ENCODE data around the gene EHD1. TPM values are rescaled to one million over a fixed set of nuclear protein-coding genes. Genes with fewer than 3 reads are reported as not detected.

EHD1 gene
- total RNA-seq, 1 donor from 2014 or later, result 111 TPM

- Mint-ChIP-seq H3K27me3 (ENCODE audit: low read depth) (no peaks in the 10 kb centered on the region), H3K36me3 (ENCODE audit: low read depth) (peaks cover 2% of the 10 kb centered on the region), H3K27ac (ENCODE audit: unreplicated experiment) (peak overlapping the region; percentile 95), H3K4me3 (ENCODE audit: unreplicated experiment) (peak overlapping the region; percentile 87), H3K9me3 (ENCODE audit: low read depth) (no peaks in the 10 kb centered on the region), H3K4me1 (ENCODE audit: low read depth) (peaks cover 21% of the 10 kb centered on the region)
- no peak for DNase-seq (ENCODE audit: low spot score)
- peak; percentile 66 for TF ChIP-seq CTCF (IDR thresholded peaks at IDR 0.05)
Observed at GRCh38 chr11:64918017-64918416, 39.6 kb upstream of the EHD1 start.

GRCh38 chr11:64917663-64917995, 39.2 kb upstream of the EHD1 start:
- Mint-ChIP-seq H3K4me1 (ENCODE audit: low read depth) (peaks cover 21% of the 10 kb centered on the region), H3K9me3 (ENCODE audit: low read depth) (no peaks in the 10 kb centered on the region), H3K36me3 (ENCODE audit: low read depth) (peaks cover 2% of the 10 kb centered on the region), H3K27ac (ENCODE audit: unreplicated experiment) (peak overlapping the region; percentile 95), H3K27me3 (ENCODE audit: low read depth) (no peaks in the 10 kb centered on the region), H3K4me3 (ENCODE audit: unreplicated experiment) (peak overlapping the region; percentile 87)
- no peak for DNase-seq (ENCODE audit: low spot score)
- no peak for TF ChIP-seq CTCF (IDR thresholded peaks at IDR 0.05)

DNA sequence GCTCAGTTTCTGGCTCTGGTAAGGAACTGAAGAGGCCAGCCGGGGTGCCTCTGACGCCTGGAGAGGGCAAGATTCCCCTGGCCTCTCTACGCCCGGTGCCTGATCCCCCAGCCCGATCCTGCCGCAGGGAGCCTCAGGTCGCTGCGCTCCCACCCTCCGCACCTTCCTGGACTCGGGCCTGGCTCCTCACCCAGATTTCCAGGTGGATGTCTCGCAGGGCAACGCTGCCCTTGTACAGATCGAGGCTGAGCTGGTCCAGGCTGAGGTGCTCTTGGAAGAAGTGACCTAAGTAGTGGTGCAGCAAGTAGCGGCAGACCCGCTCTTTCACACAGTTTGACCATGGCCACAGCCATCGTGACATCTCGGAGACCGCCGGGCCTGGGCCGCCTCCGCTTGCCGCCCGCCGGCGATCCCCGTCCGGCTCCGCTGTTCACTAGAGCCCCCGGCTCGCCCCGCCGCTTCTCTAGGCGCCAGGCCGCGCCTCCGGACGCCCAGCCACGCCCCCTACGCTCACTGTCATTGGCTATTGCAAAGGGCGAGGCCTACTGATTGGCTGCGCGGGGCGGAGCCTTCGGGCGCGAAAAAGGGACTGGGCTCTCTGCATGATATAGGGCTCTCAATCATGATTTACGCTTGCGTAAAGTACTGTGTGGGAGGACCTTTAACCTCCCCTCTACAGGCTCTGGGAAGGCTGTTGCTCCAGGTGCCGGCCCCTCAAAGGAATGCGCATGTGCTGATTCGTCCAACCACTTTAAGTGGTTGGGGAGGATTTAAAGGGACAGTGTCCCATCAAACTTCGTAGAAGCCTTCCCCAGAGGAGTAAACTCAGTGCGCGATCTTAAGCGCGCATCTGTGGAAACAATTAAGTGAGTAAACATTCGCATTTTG, 38.6 kb upstream of the EHD1 start, which contains the start of gene ATG2A:
TSS of gene ATG2A (minus strand) at position 435 of the 888 bp plus-strand sequence. CDS start at position 361, 74 bp downstream.
- peak within 1 kb of the TSS; percentile 95 for H3K27ac Mint-ChIP-seq (ENCODE audit: unreplicated experiment)
- H3K4me3 Mint-ChIP-seq (ENCODE audit: unreplicated experiment), result peak within 1 kb of the TSS; percentile 87
- H3K27me3 Mint-ChIP-seq (ENCODE audit: low read depth), result no peaks in the 10 kb centered on the region
- H3K4me1 Mint-ChIP-seq (ENCODE audit: low read depth), result peaks cover 21% of the 10 kb centered on the region
- no peak for TF ChIP-seq CTCF (IDR thresholded peaks at IDR 0.05)
- no peaks in the 10 kb centered on the region for H3K9me3 Mint-ChIP-seq (ENCODE audit: low read depth)
- peaks cover 2% of the 10 kb centered on the region for H3K36me3 Mint-ChIP-seq (ENCODE audit: low read depth)
- no peak for DNase-seq (ENCODE audit: low spot score)

- Mint-ChIP-seq H3K27me3 (ENCODE audit: low read depth) (no peaks in the 10 kb centered on the region), H3K4me3 (ENCODE audit: unreplicated experiment) (peak overlapping the region; percentile 87), H3K9me3 (ENCODE audit: low read depth) (no peaks in the 10 kb centered on the region), H3K4me1 (ENCODE audit: low read depth) (peaks cover 21% of the 10 kb centered on the region), H3K36me3 (ENCODE audit: low read depth) (peaks cover 8% of the 10 kb centered on the region), H3K27ac (ENCODE audit: unreplicated experiment) (peak overlapping the region; percentile 95)
- no peak for DNase-seq (ENCODE audit: low spot score)
- TF ChIP-seq CTCF (IDR thresholded peaks at IDR 0.05), result no peak
Observed at GRCh38 chr11:64916040-64916774, 37.8 kb upstream of the EHD1 start.

DNA sequence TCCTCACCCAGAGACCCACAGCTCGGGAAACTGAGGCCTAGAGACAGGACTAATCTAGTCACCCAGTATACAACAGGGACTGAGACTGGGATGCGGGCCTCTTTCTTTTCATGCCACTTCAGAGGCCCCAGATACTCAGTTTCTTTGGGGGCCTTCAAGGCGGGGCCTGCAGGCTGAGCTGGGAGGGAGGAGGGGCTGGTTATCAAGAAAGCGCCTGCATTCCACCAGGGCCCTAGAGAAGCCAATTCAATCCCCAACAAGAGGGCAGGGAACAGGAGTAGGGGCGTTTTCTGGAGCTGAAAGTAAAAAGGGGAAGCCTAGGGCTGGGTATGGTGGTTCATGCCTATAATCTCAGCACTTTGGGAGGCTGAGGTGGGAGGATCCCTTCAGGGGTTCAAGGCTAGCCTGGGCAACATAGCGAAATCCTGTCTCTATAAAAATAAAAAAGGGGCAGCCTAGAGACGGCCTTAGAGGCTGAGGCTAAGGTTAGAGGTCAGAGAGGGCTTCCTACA, 37.0 kb upstream of the EHD1 start:
- Mint-ChIP-seq H3K9me3 (ENCODE audit: low read depth) (no peaks in the 10 kb centered on the region), H3K27ac (ENCODE audit: unreplicated experiment) (peak overlapping the region; percentile 95), H3K36me3 (ENCODE audit: low read depth) (peaks cover 10% of the 10 kb centered on the region)

More for the DNA sequence above, 37.0 kb upstream of the EHD1 start:
- DNase-seq (ENCODE audit: low spot score), result no peak
- Mint-ChIP-seq H3K27me3 (ENCODE audit: low read depth) (no peaks in the 10 kb centered on the region), H3K4me1 (ENCODE audit: low read depth) (peaks cover 21% of the 10 kb centered on the region), H3K4me3 (ENCODE audit: unreplicated experiment) (peak overlapping the region; percentile 87)
- TF ChIP-seq CTCF (IDR thresholded peaks at IDR 0.05), result no peak

All from chondrocyte (in vitro differentiated cells).